ENCODE results near the gene KRTAP12-4. TPM values are rescaled to one million over a fixed set of nuclear protein-coding genes. Genes with fewer than 3 reads are reported as not detected.

KRTAP12-4 gene
- total RNA-seq, 1 experiment from 2014 or later = not detected

DNA sequence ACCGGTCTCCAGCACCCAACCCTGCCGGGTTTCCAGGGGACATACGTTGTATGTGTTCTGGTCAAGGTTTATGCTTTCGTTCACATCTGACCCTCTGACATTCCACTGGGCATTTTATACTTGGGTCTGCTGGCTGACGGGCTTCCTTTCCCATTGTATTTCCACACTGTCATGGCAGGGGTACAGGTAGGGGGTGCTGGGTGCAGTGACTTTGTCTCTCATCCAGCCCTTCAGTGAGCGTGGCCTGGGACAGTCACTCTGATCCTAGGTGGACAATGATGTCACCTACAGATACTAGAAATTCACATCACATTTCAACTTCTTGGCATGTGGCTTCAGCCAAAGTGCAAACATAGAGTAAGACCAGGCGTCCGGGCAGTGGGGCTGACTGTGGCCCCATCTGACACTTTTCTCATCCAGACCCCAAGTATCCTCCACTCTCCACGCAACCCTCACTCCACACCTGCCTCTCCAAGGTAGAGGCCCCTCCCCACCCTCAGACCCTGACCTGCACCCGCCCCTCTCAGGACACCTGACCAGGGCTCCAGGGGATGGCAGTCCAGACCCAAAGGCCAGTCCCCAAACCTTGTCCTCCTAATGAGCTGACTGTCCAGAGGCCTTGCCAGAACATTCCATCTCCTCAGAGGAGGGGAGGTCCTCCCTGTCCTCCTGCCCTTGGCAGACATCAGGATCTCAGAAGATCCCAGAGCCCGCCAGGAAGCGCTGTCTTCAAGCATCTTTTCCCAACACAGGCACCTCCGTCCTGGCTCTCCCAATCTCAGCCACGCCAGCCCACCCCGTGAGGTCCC, 18.0 kb downstream of the KRTAP12-4 start:
- Histone ChIP-seq H3K79me2 (ENCODE audit: low read depth) (no peaks in the 10 kb centered on the region), H3K27me3 (ENCODE audit: insufficient read depth, low read depth) (peaks cover 39% of the 10 kb centered on the region), H3K9me3 (ENCODE audit: insufficient read depth, low read depth) (no peaks in the 10 kb centered on the region), H4K20me1 (ENCODE audit: insufficient read depth) (no peaks in the 10 kb centered on the region), H3K36me3 (ENCODE audit: low read depth) (no peaks in the 10 kb centered on the region), H3K4me2 (no peak overlapping the region), H3F3A (ENCODE audit: insufficient read depth, low read depth) (no peaks in the 10 kb centered on the region), H3K27ac (no peak overlapping the region), H2AFZ (no peak overlapping the region), H3K4me3 (no peak overlapping the region), H3K9me2 (ENCODE audit: insufficient read depth) (no peaks in the 10 kb centered on the region), H3K4me1 (replicated peaks; ENCODE audit: insufficient read depth) (no peaks in the 10 kb centered on the region)
- no peak for TF ChIP-seq EZH2 (IDR thresholded peaks at IDR 0.05; ENCODE audit: low read depth)
- TF ChIP-seq, protein P1, sequence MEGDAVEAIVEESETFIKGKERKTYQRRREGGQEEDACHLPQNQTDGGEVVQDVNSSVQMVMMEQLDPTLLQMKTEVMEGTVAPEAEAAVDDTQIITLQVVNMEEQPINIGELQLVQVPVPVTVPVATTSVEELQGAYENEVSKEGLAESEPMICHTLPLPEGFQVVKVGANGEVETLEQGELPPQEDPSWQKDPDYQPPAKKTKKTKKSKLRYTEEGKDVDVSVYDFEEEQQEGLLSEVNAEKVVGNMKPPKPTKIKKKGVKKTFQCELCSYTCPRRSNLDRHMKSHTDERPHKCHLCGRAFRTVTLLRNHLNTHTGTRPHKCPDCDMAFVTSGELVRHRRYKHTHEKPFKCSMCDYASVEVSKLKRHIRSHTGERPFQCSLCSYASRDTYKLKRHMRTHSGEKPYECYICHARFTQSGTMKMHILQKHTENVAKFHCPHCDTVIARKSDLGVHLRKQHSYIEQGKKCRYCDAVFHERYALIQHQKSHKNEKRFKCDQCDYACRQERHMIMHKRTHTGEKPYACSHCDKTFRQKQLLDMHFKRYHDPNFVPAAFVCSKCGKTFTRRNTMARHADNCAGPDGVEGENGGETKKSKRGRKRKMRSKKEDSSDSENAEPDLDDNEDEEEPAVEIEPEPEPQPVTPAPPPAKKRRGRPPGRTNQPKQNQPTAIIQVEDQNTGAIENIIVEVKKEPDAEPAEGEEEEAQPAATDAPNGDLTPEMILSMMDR (conservative IDR thresholded peaks at IDR 0.05) = no peak
- CTCF ChIA-PET = no interaction called here
- no TSS peak for BruUV-seq (replicated peaks)
- intact Hi-C loops (cut with micrococcal nuclease; ENCODE audit: unreplicated experiment) = no loop called here
- no peak for DNase-seq
- POLR2A ChIA-PET (ENCODE audit: unreplicated experiment) = no interaction called here

DNA sequence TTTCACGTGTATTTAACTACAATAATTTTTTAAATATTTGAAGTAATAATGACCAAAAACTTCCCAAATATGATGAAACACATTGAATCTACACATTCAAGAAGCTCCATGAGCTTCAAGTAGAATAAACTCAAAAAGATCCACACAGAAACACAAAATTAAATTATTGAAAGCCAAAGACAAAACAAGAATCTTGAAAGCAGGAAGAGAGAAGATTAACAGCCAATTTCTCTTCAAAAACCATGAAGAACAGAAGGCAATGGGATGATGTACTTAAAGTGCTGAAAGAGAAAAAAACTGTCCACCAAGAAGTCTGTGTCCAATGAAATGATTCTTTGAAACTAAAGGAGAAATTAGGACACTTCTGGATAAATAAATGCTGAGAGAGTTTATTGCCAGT, 22.4 kb downstream of the KRTAP12-4 start:
- no peaks in the 10 kb centered on the region for H3K9me3 ChIP-seq (ENCODE audit: insufficient read depth, low read depth)
- H3K36me3 ChIP-seq (ENCODE audit: low read depth) = no peaks in the 10 kb centered on the region
- H3F3A ChIP-seq (ENCODE audit: insufficient read depth, low read depth) = no peaks in the 10 kb centered on the region
- ChIA-PET CTCF (no interaction called here), POLR2A (ENCODE audit: unreplicated experiment) (no interaction called here)
- H3K27ac ChIP-seq = no peak overlapping the region
- no peak overlapping the region for H3K4me3 ChIP-seq
- H3K9me2 ChIP-seq (ENCODE audit: insufficient read depth) = no peaks in the 10 kb centered on the region
- intact Hi-C loops (cut with micrococcal nuclease; ENCODE audit: unreplicated experiment) = no loop called here
- peaks cover 47% of the 10 kb centered on the region for H3K27me3 ChIP-seq (ENCODE audit: insufficient read depth, low read depth)
- no peak for DNase-seq
- H3K4me1 ChIP-seq (replicated peaks; ENCODE audit: insufficient read depth) = no peaks in the 10 kb centered on the region
- no peak overlapping the region for H3K4me2 ChIP-seq
- TF ChIP-seq, protein P1 (conservative IDR thresholded peaks at IDR 0.05) = no peak
- TF ChIP-seq EZH2 (IDR thresholded peaks at IDR 0.05; ENCODE audit: low read depth) = no peak
- H4K20me1 ChIP-seq (ENCODE audit: insufficient read depth) = no peaks in the 10 kb centered on the region
- no TSS peak for BruUV-seq (replicated peaks)
- no peaks in the 10 kb centered on the region for H3K79me2 ChIP-seq (ENCODE audit: low read depth)
- H2AFZ ChIP-seq = no peak overlapping the region

DNA sequence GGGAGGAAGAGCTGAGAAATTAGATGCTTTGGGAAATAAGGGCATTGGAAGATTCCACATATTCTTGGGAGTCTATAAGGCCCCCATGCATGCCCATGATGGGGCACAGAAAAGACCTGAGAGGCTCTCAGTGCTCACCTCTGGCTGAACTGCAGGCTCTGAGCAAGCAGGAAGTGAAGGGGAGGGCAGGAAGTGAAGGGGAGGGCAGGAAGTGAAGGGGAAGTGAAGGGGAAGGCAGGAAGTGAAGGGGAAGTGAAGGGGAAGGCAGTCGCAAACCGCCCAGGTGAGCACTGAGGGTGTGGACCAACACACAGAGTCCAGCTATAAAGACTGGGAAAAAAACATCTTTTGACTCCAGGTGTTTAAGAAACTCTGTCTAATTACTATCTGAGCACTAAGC, 24.0 kb downstream of the KRTAP12-4 start:
- Histone ChIP-seq H4K20me1 (ENCODE audit: insufficient read depth) (no peaks in the 10 kb centered on the region), H3K4me2 (no peak overlapping the region), H3K9me2 (ENCODE audit: insufficient read depth) (no peaks in the 10 kb centered on the region), H3K79me2 (ENCODE audit: low read depth) (no peaks in the 10 kb centered on the region), H3K9me3 (ENCODE audit: insufficient read depth, low read depth) (no peaks in the 10 kb centered on the region), H3K27me3 (ENCODE audit: insufficient read depth, low read depth) (peaks cover 38% of the 10 kb centered on the region), H3K4me3 (no peak overlapping the region), H3F3A (ENCODE audit: insufficient read depth, low read depth) (no peaks in the 10 kb centered on the region), H3K27ac (no peak overlapping the region), H3K4me1 (replicated peaks; ENCODE audit: insufficient read depth) (no peaks in the 10 kb centered on the region), H2AFZ (no peak overlapping the region), H3K36me3 (ENCODE audit: low read depth) (no peaks in the 10 kb centered on the region)
- no peak for DNase-seq
- TF ChIP-seq, protein P1 (conservative IDR thresholded peaks at IDR 0.05) = no peak
- TF ChIP-seq EZH2 (IDR thresholded peaks at IDR 0.05; ENCODE audit: low read depth) = no peak
- intact Hi-C loops (cut with micrococcal nuclease; ENCODE audit: unreplicated experiment) = no loop called here
- CTCF ChIA-PET = no interaction called here
- POLR2A ChIA-PET (ENCODE audit: unreplicated experiment) = no interaction called here
- BruUV-seq (replicated peaks) = no TSS peak

Measured in PC-9 (cell line).